GM19372 (cell line): ENCODE data around the gene GAL.

Experiments used
- ATAC-seq: cut with Tn5 transposase; IDR thresholded peaks from one replicate; pipeline ENCODE4 v1.9.1; 2021; ENCODE audit warnings: mild to moderate bottlenecking, low read depth, moderate library complexity; ENCODE audit not compliant: unreplicated experiment

Gene GAL

DNA sequence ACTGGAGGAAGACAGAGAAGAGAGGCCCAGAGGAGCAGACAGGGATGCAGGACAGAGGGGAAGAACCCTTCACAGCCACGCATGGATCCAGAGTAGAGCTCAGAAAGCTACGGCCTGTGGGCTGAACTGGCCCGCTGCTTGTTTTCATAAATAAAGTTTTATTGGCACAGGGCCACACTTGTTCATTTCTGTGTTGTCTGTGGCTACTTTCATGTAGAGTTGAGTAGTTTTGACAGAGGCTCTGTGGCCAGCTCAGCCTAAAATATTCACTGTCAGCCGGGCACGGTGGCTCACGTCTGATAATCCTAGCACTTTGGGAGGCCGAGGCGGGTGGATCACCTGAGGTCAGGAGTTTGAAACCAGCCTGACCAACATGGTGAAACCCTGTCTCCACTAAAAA, 26.2 kb upstream of the GAL start:
- ATAC-seq, result no peak

DNA sequence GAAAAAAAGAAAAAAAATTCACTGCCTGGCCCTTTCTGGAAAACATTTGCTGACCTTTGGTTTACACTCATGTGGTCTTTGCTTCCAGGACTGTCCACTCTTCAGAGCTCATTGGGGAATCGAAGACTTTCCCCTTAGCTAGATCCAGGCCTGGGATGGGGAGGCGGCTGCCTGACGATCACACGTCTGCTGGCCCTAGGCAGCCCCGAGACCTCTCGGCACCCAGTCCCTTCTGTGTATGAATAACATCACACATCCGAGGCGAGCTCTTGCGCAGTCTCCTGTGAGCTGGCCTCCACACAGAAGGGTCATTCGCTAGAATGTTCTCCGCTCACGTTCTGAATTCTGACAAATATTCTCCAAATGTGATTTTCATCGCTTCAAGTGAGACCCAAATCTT, 25.7 kb upstream of the GAL start:
- no peak for ATAC-seq

DNA sequence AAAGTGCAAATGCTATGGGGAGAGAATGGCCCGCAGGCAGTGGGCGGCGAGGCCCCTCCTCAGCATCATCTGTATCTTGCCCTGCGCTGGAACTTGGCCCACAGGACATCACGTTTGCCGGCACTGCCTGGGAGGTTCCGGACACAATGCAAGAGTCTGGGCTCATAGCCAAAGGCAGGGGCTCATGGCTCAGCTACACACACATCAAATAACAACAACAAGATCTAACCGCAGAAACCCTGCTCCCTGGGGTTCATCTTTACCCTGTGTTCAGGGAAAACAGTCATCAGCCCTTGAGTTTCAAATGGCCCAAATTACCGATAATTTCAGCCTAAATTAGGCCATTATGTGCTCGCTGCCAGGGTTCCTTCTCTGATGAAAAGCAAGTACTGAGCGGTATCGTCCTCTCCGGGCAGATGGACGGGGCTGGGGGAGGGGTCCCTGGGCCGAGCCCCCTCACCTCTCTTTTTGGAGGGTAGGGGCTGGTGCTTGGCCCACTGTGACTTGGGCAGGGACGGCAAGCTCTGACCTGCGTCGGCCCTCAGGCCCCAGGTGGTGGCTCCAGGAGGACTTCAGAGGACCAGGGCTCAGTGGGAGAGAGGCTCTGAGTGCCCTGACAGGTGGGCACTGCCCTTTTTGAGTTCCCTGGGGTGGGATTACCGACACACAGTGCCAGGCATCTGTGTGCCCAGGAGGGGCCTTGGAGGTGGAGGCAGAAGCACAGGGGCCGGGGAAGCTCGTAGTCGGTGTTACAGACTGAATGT, 25.0 kb upstream of the GAL start:
- no peak for ATAC-seq

DNA sequence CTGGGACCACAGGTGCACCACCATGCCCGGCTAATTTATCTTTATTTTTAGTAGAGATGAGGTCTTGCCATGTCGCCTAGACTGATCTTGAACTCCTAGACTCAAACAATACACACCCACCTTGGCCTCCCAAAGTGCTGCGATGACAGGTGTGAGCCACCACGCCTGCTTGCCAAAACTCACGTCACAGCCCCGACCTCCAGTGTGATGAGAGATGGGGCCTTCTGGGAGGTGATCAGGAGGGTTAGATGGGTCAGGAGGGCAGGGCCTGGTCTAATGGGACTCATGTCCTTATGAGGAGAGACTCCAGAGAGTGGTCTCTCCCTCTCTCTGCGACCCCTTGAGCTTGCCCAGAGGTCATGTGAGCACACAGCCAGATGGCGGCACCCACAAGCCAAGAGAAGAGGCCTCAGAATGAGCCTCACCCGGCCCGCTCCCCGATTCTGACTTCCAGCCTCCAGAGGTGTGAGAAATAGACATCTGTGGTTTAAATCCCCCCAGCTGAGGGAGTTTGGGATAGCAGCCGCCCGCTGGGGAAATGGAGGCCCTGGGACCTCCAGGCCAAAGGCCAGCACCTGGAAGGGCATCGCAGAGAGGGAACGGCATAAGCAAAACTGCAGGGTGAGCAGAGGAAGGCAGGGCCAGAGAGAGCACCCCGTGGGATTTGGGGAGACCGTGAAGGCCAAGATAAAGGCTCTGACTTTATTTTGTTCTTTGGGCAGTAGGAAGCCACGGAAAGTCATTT, 24.1 kb upstream of the GAL start:
- no peak for ATAC-seq

DNA sequence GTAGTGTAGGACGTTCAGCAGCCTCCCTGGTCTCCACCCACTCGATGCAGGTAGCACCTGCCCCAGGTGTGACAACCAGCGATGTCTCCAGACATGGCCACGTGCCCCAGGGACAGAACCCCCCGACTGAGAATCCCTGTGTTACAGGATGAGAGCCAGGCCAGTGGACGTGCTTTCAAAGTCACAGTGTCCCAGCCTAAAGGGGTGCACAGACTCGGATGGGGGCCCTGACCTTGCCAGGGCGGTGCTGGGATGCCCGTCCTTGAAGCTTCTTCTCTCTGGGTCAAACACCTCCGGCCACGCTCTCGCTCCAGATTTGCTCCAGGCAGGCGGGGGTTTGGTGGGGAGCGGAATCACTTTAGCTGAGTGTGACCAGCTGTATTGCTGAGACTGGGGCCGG, 23.3 kb upstream of the GAL start:
- no peak for ATAC-seq

DNA sequence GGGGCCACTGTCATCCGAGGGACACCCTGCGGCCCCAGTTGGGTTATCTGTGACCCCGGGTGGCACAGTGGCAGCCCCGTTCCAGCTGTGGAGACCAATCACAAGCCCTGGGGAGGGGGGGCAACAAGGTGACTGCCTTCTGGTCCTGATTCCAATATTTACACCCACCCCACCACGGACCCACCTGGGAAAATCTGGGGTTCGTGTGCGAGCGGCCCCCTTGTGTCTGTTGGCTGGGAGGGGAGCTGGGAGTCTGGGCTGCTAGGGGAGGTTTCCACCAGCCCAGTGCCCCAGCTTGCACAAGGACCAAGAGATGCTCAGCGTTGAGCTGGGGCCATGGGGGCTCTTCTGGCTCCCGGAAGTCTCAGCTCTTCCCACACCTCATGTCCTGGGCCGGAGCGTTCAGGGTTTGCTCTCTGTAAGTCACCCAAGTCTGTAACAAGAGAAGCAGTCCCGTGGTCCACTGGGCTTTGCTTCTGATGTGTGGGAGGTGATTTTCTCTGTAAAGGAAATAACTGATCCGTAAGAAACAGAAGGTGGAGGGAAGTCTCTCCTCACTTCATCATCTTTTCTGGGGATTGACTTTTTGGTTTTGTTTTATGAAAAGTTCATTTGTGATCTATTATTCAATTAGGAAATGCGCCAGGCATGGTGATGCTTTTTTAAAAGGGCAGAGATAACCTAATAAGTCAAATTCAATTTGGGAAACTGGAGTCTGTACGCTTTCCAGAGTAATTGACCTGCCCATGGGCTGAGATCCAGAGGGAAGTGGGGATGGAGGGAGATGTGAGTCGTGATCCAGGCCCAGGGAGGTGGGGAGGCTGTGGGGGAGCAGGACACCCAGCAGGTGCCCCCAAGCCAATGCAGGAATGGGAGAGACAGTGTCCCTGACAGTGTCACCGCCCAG, 22.4 kb upstream of the GAL start:
- ATAC-seq, result no peak

DNA sequence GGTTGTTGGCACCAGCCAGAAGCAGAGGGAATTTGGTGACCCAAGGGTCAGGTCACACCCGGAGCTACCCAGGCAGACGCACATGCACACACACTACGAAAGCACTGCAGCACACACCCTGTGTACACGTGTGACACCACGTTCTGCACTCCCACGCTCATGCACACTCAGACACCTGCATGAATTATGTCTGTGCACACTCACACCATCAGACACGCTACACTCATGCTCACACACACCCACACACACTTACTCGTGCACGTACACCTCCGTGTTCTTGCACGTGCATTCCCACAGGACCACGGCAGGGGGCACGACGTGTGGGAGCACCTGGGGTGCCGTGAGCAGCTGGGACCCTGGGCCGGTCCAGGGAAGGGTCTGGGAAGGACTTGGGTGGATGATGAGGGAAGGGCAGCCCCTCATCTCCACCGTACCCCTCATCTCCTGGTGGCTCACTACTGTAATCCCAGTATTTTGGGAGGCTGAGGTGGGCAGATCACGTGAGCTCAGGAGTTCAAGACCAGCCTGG, 20.8 kb upstream of the GAL start:
- ATAC-seq, result no peak

DNA sequence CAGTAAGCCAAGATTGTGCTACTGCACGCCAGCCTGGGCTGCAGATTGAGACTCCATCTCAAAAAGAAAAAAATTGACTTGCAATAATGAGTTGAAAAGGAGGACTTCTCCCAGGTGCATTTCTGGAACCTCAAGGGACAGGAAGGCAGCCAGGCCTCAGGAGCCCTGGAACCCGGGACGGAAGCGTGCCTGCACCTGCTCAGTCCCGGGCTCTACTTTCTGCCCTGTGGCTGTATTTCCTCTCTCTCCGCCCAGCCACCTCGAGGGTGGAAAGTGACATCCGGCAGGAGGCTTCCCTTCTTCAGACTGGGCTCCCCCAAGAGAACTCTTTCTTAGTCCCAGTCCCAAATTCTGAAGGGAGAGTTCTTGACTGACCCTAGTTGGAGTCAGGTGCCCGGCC, 20.2 kb upstream of the GAL start:
- no peak for ATAC-seq

DNA sequence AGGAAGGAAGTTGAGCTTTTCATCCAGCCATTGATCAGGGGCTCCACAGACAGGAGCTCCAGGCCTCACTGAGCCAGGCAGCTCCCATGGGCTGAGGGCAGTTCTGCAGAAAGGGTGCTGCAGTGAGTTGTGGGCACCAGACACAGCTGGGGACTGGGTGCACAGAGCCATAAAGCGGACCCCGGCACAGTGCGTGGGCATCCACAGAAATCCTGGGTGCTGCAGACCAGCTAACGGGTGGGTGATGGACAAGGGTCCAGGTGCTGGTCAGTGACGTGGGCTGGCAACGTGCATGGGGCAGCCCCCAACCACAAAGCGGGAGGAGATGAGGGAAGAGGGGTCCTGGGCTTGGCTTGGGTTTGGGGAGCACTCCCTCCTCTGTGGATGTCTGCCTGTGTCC, 19.4 kb upstream of the GAL start:
- no peak for ATAC-seq

DNA sequence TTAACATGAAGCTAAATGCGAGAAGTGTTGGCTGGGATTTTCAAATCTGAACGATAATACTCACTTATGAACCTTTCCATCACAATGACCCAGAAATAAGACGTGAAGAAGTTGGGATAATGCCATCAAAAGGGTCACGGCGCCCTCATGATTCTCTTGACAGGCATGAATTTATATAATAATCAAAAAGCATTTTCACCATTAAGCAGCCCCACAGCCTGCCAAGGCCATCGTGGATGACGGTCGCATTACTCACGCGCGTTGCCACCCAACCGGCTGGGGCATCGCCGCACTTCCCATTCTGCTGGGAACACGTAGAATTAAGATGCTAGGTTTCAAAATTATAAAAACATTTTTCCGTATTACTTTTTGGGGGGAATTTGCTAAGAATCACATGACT, 18.9 kb upstream of the GAL start:
- ATAC-seq, result no peak

DNA sequence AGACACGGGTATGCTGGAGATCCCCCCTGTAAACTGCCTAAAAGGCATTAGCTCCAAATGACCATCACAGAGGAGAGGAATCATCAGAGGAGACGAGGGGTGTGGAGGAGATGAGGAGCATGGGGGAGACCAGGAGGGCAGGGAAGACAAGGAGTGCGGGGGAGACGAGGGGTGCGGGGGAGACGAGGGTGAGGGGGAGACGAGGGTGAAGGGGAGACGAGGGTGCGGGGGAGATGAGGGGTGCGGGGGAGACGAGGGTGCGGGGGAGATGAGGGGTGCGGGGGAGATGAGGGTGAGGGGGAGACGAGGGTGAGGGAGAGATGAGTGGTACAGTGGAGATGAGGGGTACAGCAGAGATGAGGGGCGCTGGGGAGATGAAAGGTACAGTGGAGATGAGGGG, 17.5 kb upstream of the GAL start:
- ATAC-seq, result no peak

DNA sequence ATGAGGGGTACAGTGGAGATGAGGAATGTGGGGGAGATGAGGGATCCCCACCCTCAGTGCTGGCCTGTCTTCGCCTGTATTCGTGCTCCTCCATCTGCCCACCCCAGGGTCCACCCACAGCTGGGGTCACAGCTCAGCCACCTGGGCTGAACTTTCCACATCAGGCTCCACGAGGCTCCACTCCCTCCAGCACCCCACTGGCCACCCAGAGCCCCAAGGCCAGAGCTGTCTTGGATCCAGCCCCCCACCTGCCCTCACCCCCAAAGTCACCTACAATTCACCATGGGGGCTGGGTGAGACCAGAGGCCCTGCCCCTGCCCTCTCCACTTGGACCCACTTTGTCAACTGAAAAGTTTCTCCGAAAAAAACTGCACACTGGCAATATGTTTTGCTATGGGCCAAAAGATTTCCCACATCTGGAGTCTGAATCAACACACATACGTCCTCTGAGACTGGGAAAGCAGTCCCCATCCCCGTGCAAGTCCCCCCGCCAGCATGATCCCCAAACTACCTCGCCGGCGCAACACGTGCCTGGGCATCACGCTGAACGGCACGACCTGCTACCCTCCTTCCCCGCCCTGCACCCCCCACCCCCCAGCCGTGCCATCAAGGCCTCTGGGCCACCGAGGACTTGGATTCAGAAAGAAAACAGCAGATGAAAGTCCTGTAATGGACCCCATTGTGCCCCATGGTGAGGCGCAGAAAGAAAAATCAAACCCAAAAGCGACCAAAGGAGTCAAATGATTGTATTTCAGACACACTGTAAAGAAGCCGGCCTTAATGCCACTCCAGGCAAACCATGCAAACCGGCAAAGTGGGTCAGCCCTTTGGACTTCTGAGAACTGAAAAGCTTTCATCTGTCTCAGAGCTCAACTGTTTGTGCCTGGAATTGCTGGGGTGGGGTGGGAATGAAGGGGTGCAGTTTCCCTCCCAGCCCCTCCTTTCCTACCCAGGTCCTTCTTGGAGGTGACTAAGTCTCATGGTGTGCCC, 16.5 kb upstream of the GAL start:
- ATAC-seq, result no peak

DNA sequence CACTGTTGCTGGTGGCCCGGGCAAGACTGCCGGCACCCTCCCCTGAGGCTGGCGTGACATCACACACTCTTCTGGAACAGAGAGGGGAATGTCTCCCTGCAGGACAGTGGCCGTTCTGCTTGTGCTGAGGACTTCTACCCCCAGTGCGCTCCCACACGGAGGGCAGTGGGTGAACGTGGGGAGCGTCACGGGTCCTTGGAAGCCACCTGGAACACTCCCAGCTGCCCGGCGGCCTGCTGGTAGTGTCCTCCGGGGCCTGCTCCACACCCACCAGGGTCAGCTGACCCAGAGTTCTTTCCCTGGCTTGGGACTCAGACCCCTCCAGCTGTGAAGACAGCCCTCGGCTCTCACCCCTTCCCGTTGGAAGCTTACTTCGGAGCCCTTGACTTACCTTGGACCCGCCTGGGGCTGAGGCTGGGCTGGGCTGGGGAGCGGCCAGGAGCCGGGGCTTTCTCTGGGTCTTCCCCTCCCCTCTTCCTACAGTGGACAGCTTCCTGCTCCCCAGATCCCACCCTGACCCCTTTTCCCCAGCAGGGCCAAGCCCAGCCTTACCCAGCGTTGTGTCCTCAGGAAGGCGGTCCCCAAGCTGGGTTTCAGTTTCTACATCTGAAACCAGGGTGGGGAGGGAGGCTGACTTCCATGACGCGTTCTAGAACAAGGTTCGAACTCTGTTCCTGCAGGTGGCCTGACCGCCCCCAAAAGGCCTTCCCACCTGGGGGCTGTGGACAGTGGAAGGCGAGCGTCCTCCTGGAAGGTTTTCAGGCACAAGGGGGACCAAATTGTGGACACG, 14.8 kb upstream of the GAL start:
- ATAC-seq, result no peak

DNA sequence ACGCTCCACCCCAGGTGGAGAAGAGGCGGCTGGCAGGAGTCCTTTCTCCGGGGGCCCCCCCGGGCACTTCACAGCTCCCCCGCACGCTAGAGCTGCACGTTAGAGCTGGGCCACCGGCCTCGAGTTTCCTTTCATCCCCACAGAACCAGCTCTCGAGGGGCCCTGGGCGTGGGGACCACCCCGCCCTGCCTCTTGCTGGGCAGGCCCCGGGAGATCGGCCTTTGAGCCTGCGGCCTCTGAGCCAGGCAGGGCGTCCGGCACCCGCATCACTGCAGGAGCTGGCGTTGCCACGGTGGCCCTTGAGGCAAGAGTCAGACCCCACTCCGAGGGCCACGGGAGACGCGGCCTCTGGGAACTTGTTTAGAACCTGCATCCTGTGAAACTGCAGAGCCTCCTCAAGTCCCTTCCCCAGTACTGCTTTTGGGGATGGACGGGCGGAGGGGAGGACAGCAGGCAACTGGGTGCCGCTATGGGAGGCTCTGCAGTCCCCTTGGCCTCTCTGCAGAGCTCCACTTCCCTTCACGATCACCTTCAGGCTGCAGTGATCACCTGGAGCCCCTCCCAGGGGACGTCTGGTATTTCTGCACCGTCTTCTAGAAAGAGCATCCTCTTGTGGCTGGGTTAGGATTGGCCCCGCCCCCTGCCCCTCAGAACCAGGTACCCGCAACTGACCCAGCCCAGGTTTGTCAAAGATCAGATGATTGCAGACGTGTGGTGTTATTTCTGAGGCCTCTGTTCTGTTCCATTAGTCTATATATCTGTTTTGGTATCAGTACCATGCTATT, 13.9 kb upstream of the GAL start:
- ATAC-seq, result no peak

DNA sequence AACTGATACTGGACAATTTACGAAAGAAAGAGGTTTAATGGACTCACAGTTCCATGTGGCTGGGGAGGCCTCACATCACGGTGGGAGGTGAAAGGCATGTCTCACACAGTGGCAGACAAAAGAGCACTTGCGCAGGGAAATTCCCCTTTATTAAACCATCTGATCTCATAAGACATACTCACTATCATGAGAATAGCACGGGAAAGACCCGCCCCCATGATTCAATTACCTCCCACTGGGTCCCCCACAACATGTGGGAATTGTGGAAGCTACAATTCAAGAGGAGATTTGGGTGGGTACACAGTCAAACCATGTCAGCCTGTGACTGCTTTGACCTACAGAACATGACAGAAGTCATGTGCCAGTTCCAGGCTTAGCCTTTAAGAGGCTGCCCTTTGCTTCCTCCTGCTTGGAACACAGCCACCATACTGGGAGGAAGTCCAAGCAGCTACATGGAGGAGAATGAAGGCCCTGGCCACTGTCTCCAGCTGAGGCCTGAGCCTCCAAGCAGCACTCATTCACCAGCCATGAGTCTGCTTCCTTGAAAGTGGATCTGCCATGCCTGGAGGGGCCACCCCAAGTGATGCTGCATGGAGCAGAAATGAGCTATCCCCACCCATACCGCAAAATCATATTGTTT, 10.9 kb upstream of the GAL start:
- no peak for ATAC-seq

DNA sequence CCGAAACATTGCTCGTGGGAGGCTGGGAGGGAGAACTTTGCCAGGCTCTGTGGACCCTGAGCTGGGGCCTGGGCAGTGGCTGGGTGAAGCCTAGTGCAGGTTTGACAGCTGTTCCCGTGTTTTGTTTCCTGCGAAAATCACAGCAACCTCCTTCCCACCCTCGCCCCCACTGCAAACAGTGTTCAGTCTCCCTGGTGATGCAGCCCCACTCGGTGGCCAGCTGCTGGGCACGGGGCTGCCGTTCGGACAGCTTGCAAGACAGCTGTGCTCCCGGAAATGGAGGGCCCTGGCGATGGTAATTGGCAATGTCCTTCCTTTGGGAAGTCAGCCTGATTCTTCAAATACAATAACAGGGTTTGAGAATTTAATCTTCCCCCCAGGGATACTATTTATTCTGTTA, 10.4 kb upstream of the GAL start:
- ATAC-seq, result no peak

DNA sequence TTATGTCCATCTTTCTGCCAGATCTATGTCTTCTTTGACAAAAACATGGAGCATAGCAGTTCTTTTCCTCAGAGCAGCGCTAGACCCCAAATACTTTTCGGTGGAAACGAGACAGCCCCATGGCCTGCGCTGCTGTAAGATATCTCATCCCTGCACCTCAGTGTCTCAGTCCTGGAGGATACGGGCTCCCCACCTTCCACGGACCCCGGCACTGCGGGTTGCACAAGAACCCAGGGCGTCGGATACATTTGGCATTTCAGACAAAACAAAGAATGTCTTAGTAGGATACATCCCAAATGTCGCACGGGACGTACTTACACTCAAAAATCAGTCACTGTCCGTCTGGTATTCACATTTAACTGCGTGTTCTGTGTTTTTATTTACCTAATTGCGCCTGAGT, 9.9 kb upstream of the GAL start:
- no peak for ATAC-seq

DNA sequence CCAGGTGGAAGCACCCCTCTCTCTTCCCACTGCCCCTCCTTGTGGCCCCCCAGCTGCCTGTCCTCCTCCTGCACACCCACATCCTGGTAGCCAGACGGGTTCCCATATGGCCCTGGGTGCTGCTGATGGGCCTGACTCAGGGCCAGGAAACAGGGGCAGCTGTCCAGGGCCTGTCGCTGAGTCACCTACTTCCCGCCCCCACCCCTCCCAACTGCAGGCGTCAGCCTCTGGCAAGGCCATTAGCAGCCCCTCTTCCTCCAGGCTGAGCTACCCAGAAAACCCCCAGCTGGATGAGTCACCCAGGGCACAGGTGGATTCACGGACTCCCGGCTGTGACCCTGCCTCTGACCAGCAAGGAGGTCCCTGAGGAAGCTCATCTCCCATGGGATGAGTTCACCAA, 6.9 kb upstream of the GAL start:
- no peak for ATAC-seq
